Measurements from ENCODE around the gene CLIP1. TPM values are rescaled to one million over a fixed set of nuclear protein-coding genes. Genes with fewer than 3 reads are reported as not detected.

Gene CLIP1
- total and polyA plus RNA-seq, 2 of the 13 experiments (the other 11 are each of a cell fraction or from before 2014, with no cell fraction given) = 28.9 to 43.7 TPM

- TF ChIP-seq, protein P1, sequence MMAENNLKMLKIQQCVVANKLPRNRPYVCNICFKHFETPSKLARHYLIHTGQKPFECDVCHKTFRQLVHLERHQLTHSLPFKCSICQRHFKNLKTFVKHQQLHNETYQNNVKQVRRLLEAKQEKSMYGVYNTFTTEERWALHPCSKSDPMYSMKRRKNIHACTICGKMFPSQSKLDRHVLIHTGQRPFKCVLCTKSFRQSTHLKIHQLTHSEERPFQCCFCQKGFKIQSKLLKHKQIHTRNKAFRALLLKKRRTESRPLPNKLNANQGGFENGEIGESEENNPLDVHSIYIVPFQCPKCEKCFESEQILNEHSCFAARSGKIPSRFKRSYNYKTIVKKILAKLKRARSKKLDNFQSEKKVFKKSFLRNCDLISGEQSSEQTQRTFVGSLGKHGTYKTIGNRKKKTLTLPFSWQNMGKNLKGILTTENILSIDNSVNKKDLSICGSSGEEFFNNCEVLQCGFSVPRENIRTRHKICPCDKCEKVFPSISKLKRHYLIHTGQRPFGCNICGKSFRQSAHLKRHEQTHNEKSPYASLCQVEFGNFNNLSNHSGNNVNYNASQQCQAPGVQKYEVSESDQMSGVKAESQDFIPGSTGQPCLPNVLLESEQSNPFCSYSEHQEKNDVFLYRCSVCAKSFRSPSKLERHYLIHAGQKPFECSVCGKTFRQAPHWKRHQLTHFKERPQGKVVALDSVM (CRISPR knock-in tag; IDR thresholded peaks at IDR 0.05) = no peak
- TF ChIP-seq SP1 (IDR thresholded peaks at IDR 0.05) (no peak), SP1 (CRISPR knock-in tag; IDR thresholded peaks at IDR 0.05) (no peak), KLF13 (CRISPR knock-in tag; IDR thresholded peaks at IDR 0.05) (no peak), ZNF766 (CRISPR knock-in tag; IDR thresholded peaks at IDR 0.05; ENCODE audit: borderline replicate concordance) (no peak), AKAP8 (CRISPR knock-in tag; IDR thresholded peaks at IDR 0.05) (no peak), ZNF333 (CRISPR knock-in tag; IDR thresholded peaks at IDR 0.05; ENCODE audit: borderline replicate concordance) (no peak), ZBTB42 (CRISPR knock-in tag; IDR thresholded peaks at IDR 0.05) (no peak), NFE2L2 (IDR thresholded peaks at IDR 0.05; ENCODE audit: low read length) (no peak), ZNF557 (CRISPR knock-in tag; IDR thresholded peaks at IDR 0.05) (no peak), ZNF768 (CRISPR knock-in tag; IDR thresholded peaks at IDR 0.05) (no peak), ZNF34 (CRISPR knock-in tag; IDR thresholded peaks at IDR 0.05; ENCODE audit: borderline replicate concordance) (no peak)
- TF ChIP-seq, protein P2, sequence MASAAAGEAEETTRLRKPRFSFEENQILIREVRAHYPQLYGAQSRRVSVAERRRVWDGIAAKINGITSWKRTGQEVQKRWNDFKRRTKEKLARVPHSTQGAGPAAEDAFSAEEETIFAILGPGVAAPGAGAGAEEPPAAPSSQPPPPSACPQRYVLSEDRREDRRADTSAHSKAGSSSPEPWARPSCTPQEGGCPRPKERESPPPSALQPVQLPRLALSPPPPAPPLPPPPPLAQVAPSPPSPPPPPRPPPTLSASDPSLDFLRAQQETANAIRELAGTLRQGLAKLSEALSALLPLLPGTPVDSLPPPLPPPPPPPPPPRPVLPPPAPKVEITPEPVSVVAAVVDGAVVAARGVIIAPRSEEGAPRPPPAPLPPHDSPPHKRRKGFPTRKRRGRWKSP (CRISPR knock-in tag; IDR thresholded peaks at IDR 0.05) = no peak
These were observed 10.9 kb downstream of the CLIP1 start (continued) for GRCh38 chr12:122411537-122411936.
